A549 treated with AZD2906 at 1 μM for 4 hours (cell line): ENCODE measurements around the gene MAPKAPK3. TPM values are rescaled to one million over a fixed set of nuclear protein-coding genes. Genes with fewer than 3 reads are reported as not detected.

ENCODE experiments used
- total RNA-seq: library from RNA; stranded (reverse); fragments of 200-300 nt; extraction: Qiagen RNA extraction; gene quantifications from 5 replicates; pipeline ENCODE4 v1.2.3, GENCODE V29; 2022

Gene MAPKAPK3
- total RNA-seq: 24.9 to 28.4 TPM (median 27.6 TPM) in 5 replicates

GRCh38 chr3:50617096-50617791 lies at the start of gene MAPKAPK3:
MAPKAPK3 (plus strand) TSS chr3:50617151; CDS start chr3:50617566, 415 bp downstream.

GRCh38 chr3:50567386-50568167 lies 49.4 kb upstream of the MAPKAPK3 start, which contains the start of gene C3orf18:
C3orf18 (minus strand) TSS chr3:50567747; CDS start chr3:50565699, 2,048 bp downstream.

GRCh38 chr3:50568947-50569749 lies 47.8 kb upstream of the MAPKAPK3 start, which contains the start of gene HEMK1:
HEMK1 (plus strand) TSS chr3:50569522; CDS start chr3:50571105, 1,583 bp downstream.

GRCh38 chr3:50611464-50612233 lies 5.3 kb upstream of the MAPKAPK3 start, which contains the start of gene CISH:
CISH (minus strand) TSS chr3:50611774; CDS start chr3:50611650, 124 bp downstream.

GRCh38 chr3:50674349-50675178 lies 57.6 kb downstream of the MAPKAPK3 start, which contains the start of gene DOCK3:
DOCK3 (plus strand) TSS chr3:50674927; CDS start chr3:50675264, 337 bp downstream.

Other genes starting within 250 kb of the MAPKAPK3 start
- 0.45 to 0.71 TPM (median 0.53 TPM) in 5 replicates for gene CACNA2D2, start 113.5 kb upstream of the MAPKAPK3 start, total RNA-seq
- gene C3orf18, start 49.4 kb upstream of the MAPKAPK3 start, total RNA-seq: 2.1 to 2.7 TPM (median 2.4 TPM) in 5 replicates
- gene HEMK1, start 47.6 kb upstream of the MAPKAPK3 start, total RNA-seq: 4.6 to 6.7 TPM (median 6.6 TPM) in 5 replicates
- gene CISH, start 5.4 kb upstream of the MAPKAPK3 start, total RNA-seq: 0.40 to 0.72 TPM (median 0.53 TPM) in 5 replicates
- gene DOCK3, start 57.8 kb downstream of the MAPKAPK3 start, total RNA-seq: 0.25 to 0.38 TPM (median 0.29 TPM) in 5 replicates